ENCODE measurements around the gene JPH4.

DNA sequence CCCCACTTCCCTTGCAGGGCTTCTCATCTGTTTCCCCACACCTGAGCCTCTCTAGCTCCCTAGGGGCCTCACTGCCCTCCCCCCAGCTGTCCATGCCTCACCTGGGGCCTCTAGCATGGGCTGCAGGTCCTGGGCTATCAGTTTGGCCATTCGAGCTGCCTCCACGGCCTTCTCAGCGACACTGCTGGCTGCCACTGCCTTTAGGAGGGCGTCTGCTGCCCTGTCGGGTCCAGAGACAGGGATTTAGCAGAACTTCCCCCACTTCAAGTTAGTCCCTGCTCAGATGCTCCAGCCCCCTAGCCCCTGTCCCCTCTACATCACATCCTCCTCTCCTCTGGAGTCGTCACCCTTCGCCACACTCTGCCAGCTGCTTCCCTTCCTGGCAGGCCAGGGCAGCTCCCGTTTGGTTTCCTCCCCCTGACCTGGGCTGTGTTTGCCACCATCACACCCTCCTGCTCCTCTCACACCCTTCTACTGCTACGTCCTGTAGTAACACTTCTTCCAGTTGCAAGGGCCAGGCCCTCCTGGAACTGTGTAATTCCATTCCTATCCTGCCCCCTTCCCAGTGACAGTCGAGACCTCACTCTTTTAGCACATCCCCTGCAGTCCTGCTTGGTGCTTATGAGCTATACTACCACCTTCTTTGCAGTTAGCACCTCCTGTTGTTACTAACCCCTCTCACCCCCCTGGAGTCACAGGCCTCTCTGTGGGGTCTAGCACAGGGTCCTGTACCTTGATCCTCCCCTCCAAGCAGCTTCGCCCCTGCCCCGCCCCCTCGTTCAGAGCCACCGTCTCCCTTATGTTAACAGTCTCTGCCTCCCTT lies 6.7 kb downstream of the JPH4 start:
- TF ChIP-seq POLR2AphosphoS5 (IDR thresholded peaks at IDR 0.05) (no peak), CTCF (IDR thresholded peaks at IDR 0.05) (no peak), POLR2A (IDR thresholded peaks at IDR 0.05) (no peak), EP300 (IDR thresholded peaks at IDR 0.05) (no peak)

Measured in stomach (tissue), 4 donors.